Endodermal cell (in vitro differentiated cells): Measurements from ENCODE around the gene HTR6. TPM values are rescaled to one million over a fixed set of nuclear protein-coding genes. Genes with fewer than 3 reads are reported as not detected.

Source experiments
- DNase-seq: peaks from one replicate; pipeline ENCODE4 v3.0.0-alpha.2; 2017
- H3K27ac ChIP-seq: 2 replicates; pipeline ENCODE4 v1.5.1; 2013; ENCODE audit warnings: mild to moderate bottlenecking, low read depth, low read length, moderate library complexity
- H3K27me3 ChIP-seq: 2 replicates; pipeline ENCODE4 v1.6.1; 2013; ENCODE audit warnings: mild to moderate bottlenecking, low read length, moderate library complexity; ENCODE audit not compliant: insufficient read depth, control insufficient read depth, poor library complexity, severe bottlenecking
- H3K36me3 ChIP-seq: 2 replicates; pipeline ENCODE4 v1.7.0; 2013; ENCODE audit warnings: mild to moderate bottlenecking, low read length, moderate library complexity; ENCODE audit not compliant: control insufficient read depth, insufficient read depth
- H3K4me1 ChIP-seq: one replicate; pipeline ENCODE4 v1.7.0; 2013; ENCODE audit warnings: low read length; ENCODE audit not compliant: control insufficient read depth, insufficient read depth
- H3K4me3 ChIP-seq: 2 replicates; pipeline ENCODE4 v1.5.1; 2013; ENCODE audit warnings: mild to moderate bottlenecking, low read length, moderate library complexity
- H3K9ac ChIP-seq: 2 replicates; pipeline ENCODE4 v1.6.1; 2013; ENCODE audit warnings: mild to moderate bottlenecking, low read length, moderate library complexity; ENCODE audit not compliant: poor library complexity, severe bottlenecking; ENCODE audit errors: extremely low read depth
- H3K9me3 ChIP-seq: 2 replicates; pipeline ENCODE4 v1.6.1; 2013; ENCODE audit warnings: mild to moderate bottlenecking, low read length, moderate library complexity; ENCODE audit not compliant: control insufficient read depth
- H3K27ac Mint-ChIP-seq: 2 replicates; pipeline ENCODE4 v1.8.0; 2020; ENCODE audit warnings: mixed read lengths
- H3K27me3 Mint-ChIP-seq: 2 replicates; pipeline ENCODE4 v1.8.0; 2021; ENCODE audit warnings: mild to moderate bottlenecking, mixed read lengths; ENCODE audit not compliant: insufficient read depth
- H3K36me3 Mint-ChIP-seq: 2 replicates; pipeline ENCODE4 v1.8.0; 2020; ENCODE audit warnings: low read depth, mixed read lengths
- H3K4me1 Mint-ChIP-seq: 2 replicates; pipeline ENCODE4 v1.8.0; 2020; ENCODE audit warnings: mixed read lengths
- H3K4me3 Mint-ChIP-seq: 2 replicates; pipeline ENCODE4 v1.8.0; 2020; ENCODE audit warnings: mild to moderate bottlenecking, moderate library complexity, mixed read lengths
- H3K9me3 Mint-ChIP-seq: 2 replicates; pipeline ENCODE4 v1.8.0; 2020; ENCODE audit warnings: mild to moderate bottlenecking, mixed read lengths
- CTCF ChIP-seq: fragments of 200-600 bp; sonication (generic); conservative IDR thresholded peaks from 2 replicates; pipeline ENCODE4 v1.5.0; 2021; ENCODE audit warnings: antibody characterized with exemption, mild to moderate bottlenecking
- WGBS, 2 experiments: methylation state at CpG; one replicate each; pipeline versions ENCODE4 v1.1.5 to v1.1.7; 2013; ENCODE audit warnings: missing lambda C conversion rate in 2 of 2, mixed read lengths in 1 of 2; ENCODE audit not compliant: insufficient coverage in 1 of 2, insufficient read length in 1 of 2; 5-methylcytosine and 5-hydroxymethylcytosine counted together
- total RNA-seq, 2 donors: library from RNA; stranded (reverse); fragmentation: NEBNext Ultra II Directional in 1 of 2; extraction: Animal tissue kit (Norgen Biotek cat#: 25700) in 1 of 2; gene quantifications; 2 replicates in 1 of 2; 3 replicates in 1 of 2; pipeline ENCODE4 v1.2.1, GENCODE V29; 2021

Gene HTR6
- total RNA-seq, 2 donors from 2014 or later, result 0.31 TPM; not detected in 1

GRCh38 chr1:19657511-19657910 is 7.2 kb upstream of the HTR6 start:
- Mint-ChIP-seq H3K36me3 (peaks cover 11% of the 10 kb centered on the region), H3K9me3 (no peaks in the 10 kb centered on the region), H3K27ac (no peak overlapping the region), H3K27me3 (peaks cover 11% of the 10 kb centered on the region), H3K4me1 (peaks cover 20% of the 10 kb centered on the region), H3K4me3 (no peak overlapping the region)
- Histone ChIP-seq H3K4me3 (no peak overlapping the region), H3K4me1 (peaks cover 14% of the 10 kb centered on the region), H3K27me3 (peaks cover 7% of the 10 kb centered on the region), H3K36me3 (peaks cover 25% of the 10 kb centered on the region), H3K27ac (no peak overlapping the region), H3K9ac (no peak overlapping the region), H3K9me3 (no peaks in the 10 kb centered on the region)
- no peak for TF ChIP-seq CTCF
- WGBS, 2 experiments, result 87 to 100% methylated on average over 1 to 9 of the region's 10 CpGs
- DNase-seq, result no peak

GRCh38 chr1:19658186-19658585 is 6.5 kb upstream of the HTR6 start:
- H3K27ac ChIP-seq, result no peak overlapping the region
- H3K4me1 Mint-ChIP-seq, result peaks cover 20% of the 10 kb centered on the region

GRCh38 chr1:19661721-19662228 is 2.9 kb upstream of the HTR6 start:
- Mint-ChIP-seq H3K9me3 (no peaks in the 10 kb centered on the region), H3K27ac (no peak overlapping the region), H3K27me3 (peaks cover 50% of the 10 kb centered on the region), H3K4me3 (no peak overlapping the region), H3K4me1 (peaks cover 14% of the 10 kb centered on the region), H3K36me3 (no peaks in the 10 kb centered on the region)
- Histone ChIP-seq H3K4me1 (peaks cover 4% of the 10 kb centered on the region), H3K9ac (no peak overlapping the region), H3K9me3 (no peaks in the 10 kb centered on the region), H3K27me3 (peaks cover 50% of the 10 kb centered on the region), H3K36me3 (peaks cover 3% of the 10 kb centered on the region), H3K27ac (no peak overlapping the region), H3K4me3 (no peak overlapping the region)
- DNase-seq, result no peak
- peak; percentile 88 for TF ChIP-seq CTCF
- WGBS, 2 experiments, result 13 to 32% methylated on average over 4 to 8 of the region's 9 CpGs

More at GRCh38 chr1:19658186-19658585, 6.5 kb upstream of the HTR6 start:
- Mint-ChIP-seq H3K27me3 (peaks cover 18% of the 10 kb centered on the region), H3K36me3 (peaks cover 11% of the 10 kb centered on the region), H3K4me3 (no peak overlapping the region), H3K9me3 (no peaks in the 10 kb centered on the region), H3K27ac (no peak overlapping the region)
- Histone ChIP-seq H3K9me3 (no peaks in the 10 kb centered on the region), H3K36me3 (peaks cover 25% of the 10 kb centered on the region), H3K9ac (no peak overlapping the region), H3K4me3 (no peak overlapping the region), H3K4me1 (peaks cover 14% of the 10 kb centered on the region), H3K27me3 (peaks cover 14% of the 10 kb centered on the region)
- TF ChIP-seq CTCF, result no peak
- DNase-seq, result no peak
- 94 to 95% methylated on average over 5 to 13 of the region's 13 CpGs for WGBS, 2 experiments
